NCI-H2171 (cell line): ENCODE data around the gene IMPA2.

Experiments used
- DNase-seq: peaks from one replicate; lab custom pipeline; 2025; lab: John Stamatoyannopoulos, UW

The IMPA2 gene

DNA sequence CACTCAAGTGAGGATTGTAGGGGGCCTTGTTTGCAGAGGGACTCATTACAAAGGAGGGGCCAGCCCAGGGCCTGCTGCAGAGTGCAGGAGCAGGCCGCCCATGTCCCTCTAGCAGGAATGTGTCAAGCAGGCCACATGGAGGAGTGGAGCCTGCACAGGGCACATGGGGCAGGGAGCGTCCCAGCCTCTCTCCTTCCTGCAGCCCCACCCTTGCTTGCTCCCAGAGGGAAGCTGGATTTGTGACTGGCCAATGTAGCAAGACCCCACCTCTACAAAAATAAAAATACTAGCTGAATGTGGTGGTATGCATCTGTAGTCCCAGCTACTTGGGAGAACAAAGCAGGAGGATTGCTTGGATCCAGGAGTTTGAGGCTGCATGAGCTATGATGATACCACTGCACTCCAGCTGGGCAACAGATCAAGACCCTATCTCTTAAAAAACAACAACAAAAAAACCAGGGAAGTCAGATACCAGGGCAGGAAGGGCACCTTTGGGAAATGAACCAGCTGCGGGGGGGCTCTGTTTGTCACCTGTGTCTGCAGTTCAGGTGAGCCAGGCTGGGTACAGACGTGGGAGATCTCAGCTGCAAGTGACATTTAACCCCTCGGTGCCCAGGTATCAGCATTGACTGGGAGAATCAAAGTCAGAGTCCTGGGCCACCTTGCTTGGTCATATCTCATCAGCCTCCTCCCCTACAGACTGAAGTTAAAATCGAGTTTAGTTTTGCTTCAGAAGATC, 27.7 kb downstream of the IMPA2 start:
- DNase-seq: no peak

DNA sequence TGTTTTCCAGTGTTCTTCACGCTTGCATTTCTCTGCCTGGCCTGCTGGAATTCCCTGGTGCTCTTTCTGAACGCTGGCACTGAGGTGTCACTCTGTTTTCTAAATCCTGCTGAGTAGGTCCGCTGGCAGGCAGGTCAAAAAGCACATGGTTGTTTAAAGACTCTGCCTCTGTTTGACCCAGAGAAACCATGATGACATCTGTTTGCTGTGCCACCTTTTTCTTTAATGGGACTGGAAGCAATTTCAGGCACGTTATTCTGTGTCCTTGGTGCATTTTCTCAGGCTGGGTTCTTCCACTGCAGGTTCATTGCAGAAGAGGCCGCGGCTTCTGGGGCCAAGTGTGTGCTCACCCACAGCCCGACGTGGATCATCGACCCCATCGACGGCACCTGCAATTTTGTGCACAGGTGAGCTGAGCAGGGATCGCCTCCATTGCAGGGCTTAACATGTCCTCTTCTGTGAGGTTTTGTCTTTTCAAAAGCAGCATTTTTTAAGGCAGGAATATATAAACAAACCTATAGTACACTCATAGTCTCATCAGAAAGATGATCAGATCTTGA, 28.4 kb downstream of the IMPA2 start:
- DNase-seq: no peak

DNA sequence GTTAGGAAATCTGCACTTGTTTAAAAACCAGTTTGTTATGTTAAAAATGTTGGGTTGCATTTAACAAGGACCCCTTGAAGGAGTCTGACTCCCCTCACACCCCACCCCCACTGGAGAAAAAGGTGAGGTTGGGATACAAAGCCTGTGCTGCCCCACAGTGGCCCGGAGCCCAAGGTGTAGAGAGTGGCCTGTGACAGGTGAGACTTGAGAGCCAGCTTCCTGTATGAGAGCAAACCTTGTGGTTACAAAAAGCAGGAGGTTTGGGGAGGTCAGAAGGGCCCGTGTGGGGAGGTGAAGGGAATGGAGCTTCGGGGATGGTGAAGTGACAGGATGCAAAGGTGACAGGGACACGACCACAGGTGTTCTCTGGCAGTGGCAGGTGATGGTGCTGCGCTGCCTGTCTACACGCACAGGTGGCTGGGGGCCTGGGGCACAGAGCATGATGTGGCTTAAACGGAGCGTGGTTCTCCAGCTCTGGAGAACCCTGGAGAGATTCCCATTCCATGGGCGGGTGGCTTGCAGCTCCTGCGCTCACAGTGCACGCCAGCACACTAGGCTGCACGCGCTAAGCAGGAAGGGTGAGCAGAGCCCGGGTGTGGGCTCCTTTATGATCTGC, 29.0 kb downstream of the IMPA2 start:
- DNase-seq: no peak

DNA sequence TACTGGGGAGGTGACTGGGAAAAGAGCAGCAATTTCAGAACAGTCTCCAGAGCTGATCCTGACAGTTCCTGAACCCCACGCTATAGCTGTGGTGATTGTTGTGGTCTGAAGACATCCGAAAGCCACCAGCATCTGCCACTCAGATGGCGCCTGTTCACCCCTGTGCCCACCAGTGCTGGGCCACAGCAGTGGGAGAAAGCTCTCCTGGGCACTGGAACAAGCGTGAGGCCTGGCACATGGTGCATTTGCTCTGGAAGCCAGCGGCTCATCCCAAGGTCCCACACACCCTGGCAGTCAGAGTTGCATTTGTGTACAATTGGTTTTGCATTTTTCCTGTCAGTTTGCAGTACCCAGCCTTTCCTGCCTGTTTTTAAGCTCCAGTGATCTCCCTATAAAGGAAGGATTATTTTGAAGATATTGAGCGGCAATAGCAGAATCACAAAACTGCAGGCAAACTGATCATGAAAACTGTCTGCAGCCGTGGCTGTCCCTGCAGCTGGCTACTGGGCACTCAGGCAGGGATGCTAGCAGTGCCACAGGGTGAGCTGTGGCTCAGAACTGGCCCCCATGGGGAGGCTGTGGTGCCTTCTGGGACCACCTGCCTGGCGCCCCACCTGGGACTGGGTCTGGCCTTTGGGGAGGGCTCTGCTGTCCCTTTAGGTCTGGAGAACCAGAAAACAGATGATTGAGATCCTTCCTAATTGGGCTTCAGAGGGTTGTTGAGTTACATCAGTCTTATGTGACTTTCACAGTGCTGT, 30.1 kb downstream of the IMPA2 start:
- no peak for DNase-seq

DNA sequence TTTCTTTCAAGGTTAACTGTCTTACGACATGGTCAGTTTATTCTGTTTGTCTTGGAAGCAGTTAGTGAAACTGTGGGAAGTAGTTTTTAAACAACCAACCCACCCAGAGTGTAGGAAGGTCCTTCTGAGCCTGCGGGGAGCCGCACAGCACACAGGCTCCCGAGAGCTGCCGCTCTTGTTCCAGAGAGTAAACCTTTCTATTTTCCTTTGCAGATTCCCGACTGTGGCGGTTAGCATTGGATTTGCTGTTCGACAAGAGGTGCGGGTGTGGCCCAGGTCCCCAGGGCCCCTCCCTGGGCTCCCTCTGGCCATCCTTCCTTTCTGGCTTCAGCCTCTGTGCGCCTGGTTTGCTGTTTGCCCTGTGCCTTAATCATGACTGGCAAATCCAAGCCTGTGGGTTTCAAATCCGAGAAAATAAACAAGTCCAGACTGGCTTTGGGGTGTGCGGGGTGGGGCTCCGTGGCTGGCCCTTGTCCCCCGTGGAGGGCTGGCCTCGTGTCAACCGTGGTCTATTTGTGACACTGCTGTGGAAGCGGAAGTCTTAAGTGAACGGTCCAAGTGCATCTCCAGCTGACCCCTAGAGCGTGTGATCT, 30.7 kb downstream of the IMPA2 start:
- no peak for DNase-seq

DNA sequence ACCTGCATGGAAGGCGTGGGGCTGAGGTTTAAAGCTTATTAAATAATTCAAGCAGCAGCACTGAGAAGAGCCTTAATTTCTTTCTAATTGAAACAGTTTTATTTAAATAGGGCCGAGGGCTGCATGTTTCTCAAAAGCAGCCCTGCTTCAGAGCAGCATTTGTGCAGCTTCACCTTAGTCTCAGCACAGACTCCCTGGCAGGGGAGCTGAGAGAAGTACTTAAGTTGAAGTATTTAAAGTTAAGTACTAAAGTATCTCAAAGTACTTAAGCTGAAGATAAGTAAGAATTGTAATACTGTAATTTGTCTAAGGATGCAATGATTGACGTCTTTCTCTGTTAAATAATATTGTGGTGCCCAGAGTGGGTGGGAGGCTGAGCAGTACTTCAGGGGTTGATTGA, 31.4 kb downstream of the IMPA2 start:
- DNase-seq: no peak

DNA sequence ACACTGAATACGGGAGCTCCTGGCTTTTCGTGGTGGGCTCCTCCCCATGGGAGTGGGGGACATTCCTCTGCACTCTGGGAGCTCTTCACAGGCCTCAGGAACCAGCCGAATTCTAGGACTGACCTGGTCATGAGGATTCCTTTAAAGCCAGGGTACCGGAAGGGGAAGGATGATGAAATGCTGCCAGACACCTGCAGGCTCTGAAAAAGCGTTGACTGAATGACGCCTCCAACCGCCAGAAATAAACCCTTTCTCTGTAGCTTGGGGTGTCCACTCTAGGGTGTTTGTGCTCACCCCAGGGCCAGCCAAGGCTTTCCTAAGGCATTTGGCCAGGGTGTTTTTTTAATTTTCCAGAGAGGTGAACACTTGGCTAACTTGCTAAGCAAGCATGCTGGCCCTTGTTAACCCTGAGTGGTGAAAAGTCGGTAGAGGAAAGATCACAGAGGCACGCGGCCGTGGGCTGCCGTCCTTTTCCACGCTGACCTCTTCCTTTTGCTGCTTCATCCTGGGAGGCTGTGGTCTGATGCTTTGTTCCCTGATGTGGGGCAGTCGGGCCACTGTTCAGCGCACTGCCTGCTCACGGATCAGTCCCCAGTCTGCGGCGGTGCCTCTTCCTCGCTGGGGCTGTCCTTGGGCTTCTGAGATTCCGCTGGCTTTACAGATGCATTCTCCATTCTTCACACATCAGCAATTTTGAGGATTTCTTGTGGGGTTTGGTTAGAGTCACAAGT, 32.0 kb downstream of the IMPA2 start:
- DNase-seq: no peak

DNA sequence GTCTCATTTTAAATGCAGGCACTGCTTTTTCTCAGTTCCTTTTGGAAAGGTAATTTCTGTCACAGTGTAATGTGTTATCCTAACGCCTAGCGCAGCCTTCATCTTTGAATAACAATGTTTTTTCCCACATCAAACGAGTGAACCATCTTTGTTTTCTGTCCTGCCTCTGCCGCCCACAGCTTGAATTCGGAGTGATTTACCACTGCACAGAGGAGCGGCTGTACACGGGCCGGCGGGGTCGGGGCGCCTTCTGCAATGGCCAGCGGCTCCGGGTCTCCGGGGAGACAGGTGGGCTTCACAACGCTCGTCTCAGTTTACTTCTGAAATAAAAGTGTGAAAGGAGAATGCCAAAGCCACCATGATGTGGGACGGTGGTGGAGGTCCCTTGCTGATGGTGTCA, 32.8 kb downstream of the IMPA2 start:
- no peak for DNase-seq

DNA sequence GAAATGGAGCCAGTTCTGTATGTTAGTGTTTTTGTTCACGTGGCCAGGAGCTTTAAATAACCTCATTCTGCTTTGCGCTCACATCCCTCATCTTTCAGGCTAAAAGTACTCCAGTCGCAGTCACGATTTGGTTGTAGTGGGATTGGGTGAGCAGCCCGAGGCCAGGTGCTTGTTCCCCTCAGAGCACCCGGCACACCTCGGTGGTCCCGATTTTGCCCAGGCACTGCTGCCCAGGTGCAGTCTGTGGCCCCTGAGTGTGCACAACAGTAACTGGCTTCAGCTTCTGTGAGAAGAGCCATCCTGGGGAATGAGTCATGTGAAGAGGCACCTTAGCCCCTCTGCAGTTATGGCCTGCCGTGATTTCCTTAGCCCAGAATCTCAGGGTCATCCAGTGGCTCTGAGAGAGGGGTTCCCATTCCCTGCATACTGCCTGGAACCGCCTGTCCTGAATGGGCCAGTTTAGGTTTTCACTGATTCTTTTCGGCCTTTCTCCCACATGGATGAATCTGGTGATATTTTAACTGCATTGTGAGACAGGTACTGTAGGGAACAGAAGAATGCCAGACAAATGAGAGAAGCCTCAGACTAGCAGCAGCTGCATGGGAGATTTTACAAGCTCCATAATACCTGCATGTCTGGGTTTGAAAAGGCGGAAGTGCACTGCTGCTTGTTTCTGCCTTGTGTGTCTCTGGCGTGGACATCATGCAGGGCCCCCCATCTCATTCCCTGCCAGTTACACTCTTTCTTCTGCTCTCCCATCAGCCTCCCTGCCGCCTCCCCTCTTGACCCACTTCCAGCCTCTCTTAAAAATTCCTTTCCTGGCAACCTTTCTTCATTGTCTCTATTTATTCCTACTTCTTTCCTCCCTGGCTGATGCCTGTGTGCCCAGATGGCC, 33.5 kb downstream of the IMPA2 start:
- no peak for DNase-seq

DNA sequence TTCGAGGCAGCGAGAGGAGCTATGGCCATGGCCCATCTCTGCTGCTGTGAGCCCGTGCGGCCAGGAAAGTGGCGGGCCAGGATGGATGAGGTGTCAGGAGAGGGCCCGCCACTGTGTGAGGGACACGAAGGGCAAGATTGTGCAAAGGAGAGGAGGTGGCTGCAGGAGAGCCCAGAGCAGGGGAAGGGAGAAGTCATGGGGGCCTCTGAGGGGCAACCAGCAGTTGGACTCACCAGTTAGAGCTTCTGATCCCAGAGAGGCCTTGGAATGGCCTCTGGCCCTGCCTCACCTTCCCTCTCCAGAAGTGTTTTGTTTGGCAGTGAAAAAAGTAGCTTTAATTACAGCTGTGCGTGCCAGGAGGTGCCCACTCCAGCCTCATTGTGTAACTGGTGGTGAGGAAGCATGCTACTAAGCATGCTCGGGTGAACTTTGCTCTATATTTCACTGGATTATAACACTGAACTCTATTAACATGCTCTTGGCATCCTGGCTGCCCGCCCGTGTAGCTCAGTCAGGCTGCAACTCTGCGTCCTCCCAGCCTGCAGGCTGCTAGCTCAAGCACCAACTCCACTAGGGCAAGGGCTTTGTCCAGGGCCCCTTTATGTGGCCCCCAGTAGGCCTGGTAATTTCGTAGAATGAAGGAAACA, 34.2 kb downstream of the IMPA2 start:
- DNase-seq: no peak

DNA sequence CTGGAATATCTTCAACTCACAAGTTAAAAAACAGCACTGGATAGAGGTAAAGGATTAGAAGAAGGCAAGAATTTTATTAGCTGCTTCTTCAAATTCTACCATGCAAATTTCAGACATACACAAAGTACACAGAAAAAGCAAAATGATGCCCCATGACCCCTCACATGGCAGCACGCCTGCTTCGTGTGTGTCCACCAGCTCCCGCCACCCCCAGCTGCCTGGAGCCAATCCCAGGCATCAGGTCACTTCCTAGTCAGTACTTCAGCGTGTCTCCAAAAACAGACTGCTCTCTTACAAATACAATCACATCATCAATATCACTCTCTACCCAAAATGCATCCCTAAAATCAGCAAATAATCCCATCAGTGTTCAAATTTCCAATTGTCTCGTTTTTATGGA, 35.8 kb downstream of the IMPA2 start:
- DNase-seq: no peak

DNA sequence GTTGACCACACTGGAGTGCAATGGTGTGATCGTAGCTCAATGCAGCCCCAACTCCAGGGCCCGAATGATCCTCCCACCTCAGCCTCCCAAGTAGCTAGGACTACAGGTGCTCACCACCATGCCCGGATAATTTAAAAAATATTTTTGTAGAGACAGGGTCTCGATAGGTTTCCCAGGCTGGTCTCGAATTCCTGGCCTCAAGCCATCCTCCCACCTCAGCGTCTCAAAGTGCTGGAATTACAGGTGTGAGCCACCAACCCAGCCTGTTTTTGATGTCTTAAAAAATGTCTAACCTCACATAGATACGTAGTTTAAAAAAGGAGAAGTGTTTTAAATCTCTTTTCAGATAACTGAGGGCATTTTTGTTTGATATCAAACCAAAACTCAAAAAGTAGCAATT, 37.6 kb downstream of the IMPA2 start:
- DNase-seq: no peak

DNA sequence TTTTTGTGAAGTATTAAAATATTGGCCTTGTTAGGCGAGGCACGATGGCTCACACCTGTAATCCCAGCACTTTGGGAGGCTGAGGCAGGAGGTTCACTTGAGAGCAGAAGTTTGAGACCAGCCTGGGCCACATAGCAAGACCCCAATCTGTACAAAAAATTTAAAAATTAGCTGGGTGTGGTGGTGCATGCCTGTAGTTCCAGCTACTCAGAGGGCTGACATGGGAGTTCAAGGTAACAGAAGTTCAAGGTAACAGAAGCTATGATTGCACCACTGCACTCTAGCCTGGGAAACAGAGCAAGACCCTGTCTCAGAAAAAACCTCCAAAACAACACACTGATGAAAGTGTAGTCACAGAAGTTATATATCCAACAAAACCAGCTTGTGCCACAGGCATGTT, 39.8 kb downstream of the IMPA2 start:
- DNase-seq: no peak

DNA sequence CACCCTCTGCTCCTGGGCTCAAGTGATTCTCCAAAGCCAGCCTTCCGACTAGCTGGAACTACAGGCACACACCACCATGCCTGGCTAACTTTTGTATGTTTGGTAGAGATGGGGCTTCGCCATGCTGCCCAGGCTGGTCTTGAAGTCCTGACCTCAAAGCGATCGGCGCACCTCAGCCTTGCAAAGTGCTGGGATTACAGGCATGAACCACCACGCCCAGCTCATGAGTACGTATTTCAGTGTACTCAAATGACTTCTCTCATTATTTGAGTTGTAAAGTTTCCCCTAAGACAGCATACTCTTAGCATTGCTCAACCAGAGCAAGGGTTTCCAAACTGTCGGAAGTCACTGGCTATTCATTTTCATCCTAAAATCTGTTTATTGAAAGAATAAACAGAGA, 40.3 kb downstream of the IMPA2 start:
- DNase-seq: no peak

DNA sequence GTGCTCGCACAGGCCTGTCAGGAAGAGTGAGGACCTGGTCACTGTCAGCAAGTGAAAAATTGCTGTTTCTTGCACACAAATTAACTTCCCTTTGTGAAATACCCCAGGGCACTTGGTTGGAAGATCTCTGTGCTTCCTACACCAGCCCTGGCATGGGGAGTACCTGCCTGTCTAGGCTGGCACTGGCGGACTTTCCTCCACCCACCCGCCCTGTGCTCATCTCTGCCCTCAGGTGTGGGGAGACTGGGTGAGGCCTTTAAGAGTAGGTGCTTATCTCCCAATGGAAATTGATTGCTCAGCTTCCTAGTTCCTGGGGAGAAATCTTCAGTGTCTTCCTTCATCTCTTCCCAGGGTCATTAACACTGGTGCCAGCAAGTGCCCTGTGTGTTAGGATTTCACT, 42.1 kb downstream of the IMPA2 start:
- DNase-seq: no peak

DNA sequence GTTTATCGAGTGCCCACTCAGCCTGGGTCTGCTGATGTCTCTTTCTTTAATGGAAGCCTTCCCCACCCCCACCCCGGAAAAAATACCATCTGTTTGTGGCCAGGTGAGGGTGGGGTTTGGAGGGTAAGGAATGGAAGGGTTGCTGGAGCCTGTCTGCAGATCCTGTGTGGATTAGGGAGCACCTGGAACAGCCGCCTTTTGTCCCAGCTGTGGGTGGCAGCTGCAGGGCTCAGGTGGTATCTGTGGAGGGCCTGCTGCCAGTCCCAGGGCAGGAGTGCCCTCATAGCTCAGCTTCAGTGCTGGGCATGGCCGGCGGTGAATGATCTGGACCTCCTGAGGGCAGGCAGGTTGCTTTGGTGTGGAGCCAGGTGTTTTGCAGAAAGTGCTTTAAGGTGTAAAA, 45.3 kb downstream of the IMPA2 start:
- peak; percentile 32 for DNase-seq

DNA sequence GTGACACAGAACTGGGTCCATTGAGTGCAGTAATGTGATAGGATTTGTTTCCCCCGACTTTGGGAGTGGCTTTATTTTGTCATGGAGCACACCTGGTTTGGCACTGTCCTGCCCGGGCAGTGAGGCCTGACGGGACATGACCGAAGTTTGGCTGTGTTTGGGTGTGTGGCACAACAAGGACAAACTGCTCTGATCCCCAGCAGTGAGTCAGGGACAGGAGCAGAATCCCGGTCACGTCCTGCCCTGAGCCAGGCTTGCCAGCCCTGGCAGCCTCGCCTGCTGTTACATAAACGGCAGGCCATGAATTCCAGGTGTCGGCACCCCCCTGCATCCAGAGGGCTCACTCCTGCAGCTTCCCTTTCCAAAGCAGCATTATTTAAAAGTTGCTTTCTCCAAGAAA, 45.7 kb downstream of the IMPA2 start:
- DNase-seq: no peak

DNA sequence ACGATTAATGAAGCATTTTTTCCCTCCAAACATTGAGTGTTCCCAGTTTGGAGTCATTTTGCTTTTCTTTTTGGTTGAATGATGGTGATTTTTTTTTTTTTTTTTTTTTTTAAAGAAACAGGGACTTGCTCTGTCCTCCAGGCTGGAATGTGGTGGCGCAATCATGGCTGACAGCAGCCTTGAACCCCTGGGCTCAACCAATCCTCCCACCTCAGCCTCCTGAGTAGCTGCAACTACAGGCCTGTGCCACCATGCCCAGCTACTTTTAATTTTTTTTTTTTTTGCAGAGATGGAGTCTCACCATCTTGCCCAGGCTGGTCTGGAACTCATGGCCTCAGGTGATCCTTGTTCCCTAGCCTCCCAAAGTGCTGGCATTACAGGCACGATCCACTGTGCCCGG, 46.2 kb downstream of the IMPA2 start:
- no peak for DNase-seq

DNA sequence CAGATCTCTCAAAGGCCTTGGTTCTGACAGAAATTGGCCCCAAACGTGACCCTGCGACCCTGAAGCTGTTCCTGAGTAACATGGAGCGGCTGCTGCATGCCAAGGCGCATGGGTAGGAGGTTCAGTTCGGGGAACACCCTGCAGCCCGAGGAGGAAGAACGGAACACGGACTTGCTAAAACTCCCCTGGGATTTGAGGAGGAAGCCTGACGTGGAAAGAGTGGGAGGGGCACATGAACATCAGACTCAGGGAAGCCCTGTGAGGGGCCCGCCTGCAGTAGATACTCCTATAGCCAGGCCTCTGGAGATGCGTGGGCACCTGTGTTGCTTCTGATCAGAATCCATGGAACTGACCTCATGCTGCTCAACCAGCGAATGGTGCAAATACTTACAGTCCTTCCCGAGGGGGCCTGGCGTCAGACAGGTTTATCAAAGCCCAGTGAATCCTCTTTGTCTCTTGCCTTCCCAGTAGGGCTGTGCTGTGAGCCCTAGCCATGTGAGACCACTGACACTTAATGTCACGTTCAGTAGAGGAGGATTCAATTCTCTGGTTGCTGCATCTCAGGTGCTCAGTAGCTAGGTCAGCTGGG, 46.8 kb downstream of the IMPA2 start:
- no peak for DNase-seq

DNA sequence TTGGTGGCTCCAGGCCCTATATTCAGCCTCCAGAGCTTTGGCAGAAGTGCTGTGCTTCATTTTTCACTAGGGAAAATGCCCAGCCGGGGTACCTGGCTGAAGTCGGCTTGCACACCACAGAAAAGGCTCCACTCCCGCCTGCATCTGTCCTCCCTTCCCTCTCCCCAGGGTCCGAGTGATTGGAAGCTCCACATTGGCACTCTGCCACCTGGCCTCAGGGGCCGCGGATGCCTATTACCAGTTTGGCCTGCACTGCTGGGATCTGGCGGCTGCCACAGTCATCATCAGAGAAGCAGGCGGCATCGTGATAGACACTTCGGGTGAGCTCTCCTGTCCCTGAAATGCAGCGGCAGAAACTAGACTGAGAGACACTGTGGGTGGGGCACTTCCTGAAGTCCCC, 47.4 kb downstream of the IMPA2 start:
- no peak for DNase-seq
